ENCODE data around the gene CGGBP1. TPM values are rescaled to one million over a fixed set of nuclear protein-coding genes. Genes with fewer than 3 reads are reported as not detected.

Gene CGGBP1
- total RNA-seq, 4 donors from 2014 or later, result 34.1 to 59.5 (median 42.6) TPM

DNA sequence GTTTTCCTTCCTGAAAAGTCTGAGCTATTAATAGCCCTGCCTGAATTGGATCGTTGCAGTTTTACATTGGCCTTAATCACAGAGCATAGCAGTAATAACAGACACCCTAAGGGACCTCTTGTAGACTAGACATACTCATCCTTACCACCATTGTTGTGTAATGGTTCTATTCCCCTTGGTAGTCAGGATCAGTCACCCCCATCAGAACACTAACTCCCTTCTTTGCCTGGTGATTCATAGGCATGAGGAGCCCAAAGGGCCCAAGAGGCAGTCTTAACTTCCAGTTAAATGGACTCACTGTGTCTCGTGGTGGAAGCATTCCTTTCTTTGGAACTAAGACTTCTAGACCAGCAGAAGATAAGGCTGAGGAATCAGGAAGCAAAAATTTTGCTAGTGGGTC is 20.2 kb downstream of the CGGBP1 start:
- Histone ChIP-seq H3K27ac (no peak overlapping the region), H3K36me3 (no peaks in the 10 kb centered on the region), H3K4me1 (no peaks in the 10 kb centered on the region), H3K27me3 (no peaks in the 10 kb centered on the region), H3K9me3 (no peaks in the 10 kb centered on the region), H3K4me3 (no peak overlapping the region)
- 47% methylated on average over 2 of the region's 2 CpGs for WGBS
- TF ChIP-seq POLR2AphosphoS5 (IDR thresholded peaks at IDR 0.05), result no peak
- TF ChIP-seq, protein P1, sequence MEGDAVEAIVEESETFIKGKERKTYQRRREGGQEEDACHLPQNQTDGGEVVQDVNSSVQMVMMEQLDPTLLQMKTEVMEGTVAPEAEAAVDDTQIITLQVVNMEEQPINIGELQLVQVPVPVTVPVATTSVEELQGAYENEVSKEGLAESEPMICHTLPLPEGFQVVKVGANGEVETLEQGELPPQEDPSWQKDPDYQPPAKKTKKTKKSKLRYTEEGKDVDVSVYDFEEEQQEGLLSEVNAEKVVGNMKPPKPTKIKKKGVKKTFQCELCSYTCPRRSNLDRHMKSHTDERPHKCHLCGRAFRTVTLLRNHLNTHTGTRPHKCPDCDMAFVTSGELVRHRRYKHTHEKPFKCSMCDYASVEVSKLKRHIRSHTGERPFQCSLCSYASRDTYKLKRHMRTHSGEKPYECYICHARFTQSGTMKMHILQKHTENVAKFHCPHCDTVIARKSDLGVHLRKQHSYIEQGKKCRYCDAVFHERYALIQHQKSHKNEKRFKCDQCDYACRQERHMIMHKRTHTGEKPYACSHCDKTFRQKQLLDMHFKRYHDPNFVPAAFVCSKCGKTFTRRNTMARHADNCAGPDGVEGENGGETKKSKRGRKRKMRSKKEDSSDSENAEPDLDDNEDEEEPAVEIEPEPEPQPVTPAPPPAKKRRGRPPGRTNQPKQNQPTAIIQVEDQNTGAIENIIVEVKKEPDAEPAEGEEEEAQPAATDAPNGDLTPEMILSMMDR (IDR thresholded peaks at IDR 0.05), result no peak
- TF ChIP-seq POLR2A (IDR thresholded peaks at IDR 0.05), result no peak
- no peak for TF ChIP-seq EP300 (IDR thresholded peaks at IDR 0.05)
- DNase-seq (ENCODE audit: low spot score in 2 of 2), result no peak

GRCh38 chr3:88036221-88036620 is 22.6 kb downstream of the CGGBP1 start:
- no peak for DNase-seq (ENCODE audit: low spot score in 2 of 2)
- no peaks in the 10 kb centered on the region for H3K9me3 ChIP-seq
- TF ChIP-seq EP300 (IDR thresholded peaks at IDR 0.05) (no peak), POLR2A (IDR thresholded peaks at IDR 0.05) (no peak), POLR2AphosphoS5 (IDR thresholded peaks at IDR 0.05) (no peak)
- TF ChIP-seq, protein P1 (IDR thresholded peaks at IDR 0.05), result no peak
- H3K36me3 ChIP-seq, result no peaks in the 10 kb centered on the region
- 74% methylated on average over 5 of the region's 5 CpGs for WGBS
- no peak overlapping the region for H3K27ac ChIP-seq
- no peaks in the 10 kb centered on the region for H3K27me3 ChIP-seq
- H3K4me3 ChIP-seq, result no peak overlapping the region
- peaks cover 10% of the 10 kb centered on the region for H3K4me1 ChIP-seq

GRCh38 chr3:88034491-88035275 is 24.1 kb downstream of the CGGBP1 start:
- Histone ChIP-seq H3K27ac (no peak overlapping the region), H3K9me3 (no peaks in the 10 kb centered on the region), H3K4me3 (no peak overlapping the region), H3K27me3 (no peaks in the 10 kb centered on the region), H3K4me1 (peaks cover 10% of the 10 kb centered on the region), H3K36me3 (no peaks in the 10 kb centered on the region)
- WGBS, result 74% methylated on average over 8 of the region's 8 CpGs
- DNase-seq (ENCODE audit: low spot score in 2 of 2), result no peak
- no peak for TF ChIP-seq EP300 (IDR thresholded peaks at IDR 0.05)
- no peak for TF ChIP-seq POLR2AphosphoS5 (IDR thresholded peaks at IDR 0.05)
- no peak for TF ChIP-seq POLR2A (IDR thresholded peaks at IDR 0.05)
- TF ChIP-seq, protein P1 (IDR thresholded peaks at IDR 0.05), result no peak

- 29% methylated on average over 2 of the region's 2 CpGs for WGBS
- DNase-seq (ENCODE audit: low spot score in 2 of 2), result no peak
- H3K27ac ChIP-seq, result no peak overlapping the region
- TF ChIP-seq, protein P1 (IDR thresholded peaks at IDR 0.05), result no peak
- TF ChIP-seq EP300 (IDR thresholded peaks at IDR 0.05) (no peak), POLR2AphosphoS5 (IDR thresholded peaks at IDR 0.05) (no peak), POLR2A (IDR thresholded peaks at IDR 0.05) (no peak)
- peaks cover 10% of the 10 kb centered on the region for H3K4me1 ChIP-seq
- H3K9me3 ChIP-seq, result no peaks in the 10 kb centered on the region
- no peaks in the 10 kb centered on the region for H3K36me3 ChIP-seq
- no peaks in the 10 kb centered on the region for H3K27me3 ChIP-seq
- no peak overlapping the region for H3K4me3 ChIP-seq
Measured at GRCh38 chr3:88033808-88034207, 25.0 kb downstream of the CGGBP1 start.

DNA sequence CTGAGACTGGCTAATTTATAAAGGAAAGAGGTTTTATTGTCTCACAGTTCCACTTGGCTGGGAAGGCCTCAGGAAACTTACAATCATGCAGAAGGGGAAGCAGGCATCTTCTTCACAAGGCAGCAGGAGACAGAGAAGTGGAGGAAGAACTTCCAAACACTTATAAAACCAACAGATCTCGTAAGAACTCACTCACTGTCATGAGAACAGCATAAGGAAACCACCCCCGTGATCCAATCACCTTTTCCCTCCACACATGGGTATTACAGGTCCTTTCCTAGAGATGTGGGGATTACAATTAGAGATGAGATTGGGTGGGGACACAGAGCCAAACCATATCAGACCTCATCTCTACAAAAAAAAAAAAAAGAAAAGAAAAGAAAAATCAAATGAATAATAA is 25.7 kb downstream of the CGGBP1 start:
- no peaks in the 10 kb centered on the region for H3K9me3 ChIP-seq
- DNase-seq (ENCODE audit: low spot score in 2 of 2), result no peak
- H3K4me3 ChIP-seq, result no peak overlapping the region
- H3K36me3 ChIP-seq, result no peaks in the 10 kb centered on the region
- no peaks in the 10 kb centered on the region for H3K27me3 ChIP-seq
- 84% methylated on average over 2 of the region's 2 CpGs for WGBS
- TF ChIP-seq EP300 (IDR thresholded peaks at IDR 0.05), result no peak
- TF ChIP-seq, protein P1 (IDR thresholded peaks at IDR 0.05), result no peak
- TF ChIP-seq POLR2AphosphoS5 (IDR thresholded peaks at IDR 0.05), result no peak
- TF ChIP-seq POLR2A (IDR thresholded peaks at IDR 0.05), result no peak
- peaks cover 10% of the 10 kb centered on the region for H3K4me1 ChIP-seq
- H3K27ac ChIP-seq, result no peak overlapping the region
